Tibial artery (tissue), 4 donors: Measurements from ENCODE around the gene SCN11A.

Experiments
- DNase-seq, 2 donors: peaks; one replicate each; pipeline ENCODE4 v3.0.0-alpha.2; 2019
- H3K27ac ChIP-seq, 2 donors: fragments of 200-600 bp; sonication (generic) in 1 of 2; 1 replicate in 1 of 2; 2 replicates in 1 of 2; pipeline ENCODE4 v1.5.1; 2018 to 2019; ENCODE audit warnings: mild to moderate bottlenecking in 1 of 2
- H3K27me3 ChIP-seq, 2 donors: fragments of 200-600 bp; sonication (generic) in 1 of 2; one replicate each; pipeline versions ENCODE4 v1.5.1 to v1.6.0; 2016 to 2019
- H3K36me3 ChIP-seq, 3 donors: fragments of 200-600 bp; sonication (generic) in 2 of 3; one replicate each; pipeline ENCODE4 v1.5.1; 2016 to 2019; ENCODE audit warnings: mild to moderate bottlenecking in 2 of 3
- H3K4me1 ChIP-seq, 4 donors: fragments of 200-600 bp; sonication (generic) in 2 of 4; 1 replicate in 3 of 4; 2 replicates in 1 of 4; pipeline ENCODE4 v1.5.1; 2016 to 2019
- H3K4me3 ChIP-seq, 2 donors: fragments of 200-600 bp; sonication (generic) in 1 of 2; 1 replicate in 1 of 2; 2 replicates in 1 of 2; pipeline ENCODE4 v1.5.1; 2018 to 2019; ENCODE audit warnings: mild to moderate bottlenecking in 2 of 2
- H3K9me3 ChIP-seq, 3 donors: fragments of 200-600 bp; sonication (generic) in 1 of 3; one replicate each; pipeline ENCODE4 v1.5.1; 2016 to 2019
- CTCF ChIP-seq, 2 experiments: fragments of 200-600 bp in 1 of 2; fragments of 450-650 bp in 1 of 2; IDR thresholded peaks; one replicate each; pipeline ENCODE4 v1.5.1; 2017 to 2019; ENCODE audit warnings: antibody characterized with exemption in 2 of 2, mild to moderate bottlenecking in 1 of 2, moderate library complexity in 1 of 2
- intact Hi-C: fragments of 100-400 bp; cut with DNase I; formaldehyde crosslinking; loops from one replicate; pipeline ENCODE4 v1.15.0; 2023; ENCODE audit warnings: low total_unique reads

SCN11A gene

GRCh38 chr3:39098473-39099000 is 46.8 kb upstream of the SCN11A start:
- TF ChIP-seq CTCF (IDR thresholded peaks at IDR 0.05), result no peak
- Histone ChIP-seq H3K4me1 (peaks cover 0 to 21% (median 9%) of the 10 kb centered on the region in 4 donors), H3K4me3 (no peak overlapping the region), H3K27ac (no peak overlapping the region), H3K9me3 (no peaks in the 10 kb centered on the region), H3K27me3 (no peaks in the 10 kb centered on the region), H3K36me3 (peaks cover 55 to 80% (median 65%) of the 10 kb centered on the region in 3 donors)
- intact Hi-C loops, result no loop called here
- DNase-seq, result no peak

- no peak for TF ChIP-seq CTCF (IDR thresholded peaks at IDR 0.05)
- Histone ChIP-seq H3K36me3 (peaks cover 60 to 86% (median 72%) of the 10 kb centered on the region in 3 donors), H3K27ac (no peak overlapping the region), H3K4me3 (no peak overlapping the region), H3K4me1 (peaks cover 0 to 14% (median 3%) of the 10 kb centered on the region in 4 donors), H3K27me3 (no peaks in the 10 kb centered on the region), H3K9me3 (no peaks in the 10 kb centered on the region)
- intact Hi-C loops, result no loop called here
- DNase-seq, result no peak
These were observed 46.1 kb upstream of the SCN11A start for GRCh38 chr3:39097716-39098472.

- no peak for TF ChIP-seq CTCF (IDR thresholded peaks at IDR 0.05)
- no peak overlapping the region for H3K27ac ChIP-seq
- DNase-seq, result no peak
- no peaks in the 10 kb centered on the region for H3K9me3 ChIP-seq
- H3K4me3 ChIP-seq, result no peak overlapping the region
- intact Hi-C loops, result no loop called here
- H3K36me3 ChIP-seq, result peaks cover 71 to 91% (median 83%) of the 10 kb centered on the region in 3 donors
- H3K27me3 ChIP-seq, result no peaks in the 10 kb centered on the region
- H3K4me1 ChIP-seq, result peaks cover 0 to 8% (median 0%) of the 10 kb centered on the region in 4 donors
These were observed 45.0 kb upstream of the SCN11A start for GRCh38 chr3:39096775-39097174.

- Histone ChIP-seq H3K9me3 (no peaks in the 10 kb centered on the region), H3K27ac (no peak overlapping the region), H3K27me3 (no peaks in the 10 kb centered on the region), H3K36me3 (peaks cover 81 to 98% (median 89%) of the 10 kb centered on the region in 3 donors), H3K4me3 (no peak overlapping the region), H3K4me1 (peaks cover 0 to 5% (median 0%) of the 10 kb centered on the region in 4 donors)
- DNase-seq, result no peak
- TF ChIP-seq CTCF (IDR thresholded peaks at IDR 0.05), result no peak
- intact Hi-C loops, result no loop called here
These were observed 44.0 kb upstream of the SCN11A start for GRCh38 chr3:39095778-39096177.

GRCh38 chr3:39094851-39095677 is 43.3 kb upstream of the SCN11A start:
- no peak overlapping the region for H3K4me3 ChIP-seq
- peaks cover 0 to 5% (median 0%) of the 10 kb centered on the region in 4 donors for H3K4me1 ChIP-seq
- peaks cover 84 to 96% (median 86%) of the 10 kb centered on the region in 3 donors for H3K36me3 ChIP-seq
- H3K27me3 ChIP-seq, result no peaks in the 10 kb centered on the region
- DNase-seq, result no peak
- no peaks in the 10 kb centered on the region for H3K9me3 ChIP-seq
- no peak overlapping the region for H3K27ac ChIP-seq
- no peak for TF ChIP-seq CTCF (IDR thresholded peaks at IDR 0.05)
- intact Hi-C loops, result no loop called here
